ENCODE data around the gene ZNF317.
"Not testable (repeated sequence)": the region's sequence is repeated elsewhere in the genome, so short reads cannot be mapped to it uniquely, and the experiment has no call there.

Gene ZNF317

GRCh38 chr19:9175326-9175725 is 35.1 kb downstream of the ZNF317 start:
- DNase-seq (ENCODE audit: low read depth in 2 of 2) = no peak

DNA sequence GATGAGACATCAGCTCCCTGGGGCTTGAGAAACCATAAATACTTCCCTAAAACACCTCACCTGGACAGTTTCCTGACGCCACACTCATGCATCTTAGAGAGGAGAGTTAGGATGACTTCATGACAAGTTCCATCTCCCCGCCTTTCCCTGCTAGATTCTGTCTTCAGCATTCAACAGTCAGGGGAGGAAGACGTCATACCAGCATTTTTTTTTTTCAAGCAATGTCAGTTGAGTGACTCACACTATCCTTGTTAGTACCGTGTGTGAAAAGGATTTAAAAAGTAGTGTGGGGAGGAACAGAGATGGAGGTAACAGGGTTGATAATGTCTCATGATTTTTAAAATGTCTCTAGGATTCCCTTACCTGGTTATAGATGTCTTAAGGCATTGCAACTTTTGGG is 38.7 kb downstream of the ZNF317 start, which contains the start of gene OR7D2:
Gene OR7D2, plus strand, starts transcription at position 79 of the 400 bp plus-strand sequence. CDS start 6,803 bp downstream, outside the sequence.
- DNase-seq (ENCODE audit: low read depth in 2 of 2) = no peak

GRCh38 chr19:9183000-9183399 is 42.8 kb downstream of the ZNF317 start:
- no peak for DNase-seq (ENCODE audit: low read depth in 2 of 2)

GRCh38 chr19:9187191-9187590 is 47.0 kb downstream of the ZNF317 start:
- DNase-seq (ENCODE audit: low read depth in 2 of 2) = no peak

DNA sequence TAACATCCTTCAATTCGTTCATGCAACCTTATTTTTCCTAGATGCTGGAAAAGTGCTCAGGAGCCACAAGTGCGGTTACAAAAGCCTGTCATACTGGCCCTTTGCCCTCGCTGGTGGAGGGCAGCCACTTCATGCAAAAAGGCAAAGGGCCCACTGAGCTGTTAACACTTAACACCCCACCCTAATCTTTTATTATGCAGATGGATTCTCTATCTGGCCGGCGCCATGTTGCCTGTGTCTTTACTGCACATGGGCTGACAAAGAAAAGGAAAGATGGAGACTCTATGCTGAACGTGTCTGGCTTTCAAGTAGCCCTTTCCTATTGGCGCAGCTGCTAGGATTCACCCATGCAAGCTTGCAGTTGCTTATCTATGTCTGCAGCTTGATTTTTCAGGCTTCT is 49.3 kb downstream of the ZNF317 start:
- no peak for DNase-seq (ENCODE audit: low read depth in 2 of 2)

- DNase-seq (ENCODE audit: low read depth in 2 of 2) = not testable (repeated sequence)
Measured at GRCh38 chr19:9198044-9198443, 57.8 kb downstream of the ZNF317 start.

DNA sequence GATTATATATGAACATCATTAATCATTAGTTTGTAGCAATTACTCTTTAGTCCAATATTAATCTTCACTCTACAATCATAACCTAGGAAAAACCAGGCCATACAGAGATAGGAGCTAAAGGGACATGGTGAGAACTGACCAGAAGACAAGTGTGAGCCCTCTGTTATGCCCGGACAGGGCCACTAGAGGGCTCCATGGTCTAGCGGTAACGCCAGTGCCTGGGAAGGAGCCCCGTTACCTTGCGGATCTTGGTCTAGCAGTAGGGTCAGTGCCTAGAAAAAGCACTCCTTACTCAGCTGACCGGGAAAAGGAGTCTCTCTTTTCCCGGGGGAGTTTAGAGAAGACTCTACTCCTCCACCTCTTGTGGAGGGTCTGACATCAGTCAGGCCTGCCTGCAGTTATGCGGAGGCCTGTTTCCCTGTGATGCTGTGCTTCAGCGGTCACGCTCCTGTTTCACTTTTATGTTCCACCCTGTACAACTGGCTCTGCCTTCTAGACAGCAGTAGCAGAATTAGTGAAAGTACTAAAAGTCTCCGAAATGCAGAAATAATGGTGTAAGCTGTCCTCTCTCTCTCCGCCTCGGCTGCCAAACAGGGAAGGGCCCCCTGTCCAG is 65.4 kb downstream of the ZNF317 start:
- peak; percentile 8 to 10 for DNase-seq (ENCODE audit: low read depth in 2 of 2)

Data from fibroblast of skin of left biceps (primary cell).